Measurements from ENCODE around the gene PRDX1.
"Not testable (repeated sequence)": the region's sequence is repeated elsewhere in the genome, so short reads cannot be mapped to it uniquely, and the experiment has no call there.

The PRDX1 gene

DNA sequence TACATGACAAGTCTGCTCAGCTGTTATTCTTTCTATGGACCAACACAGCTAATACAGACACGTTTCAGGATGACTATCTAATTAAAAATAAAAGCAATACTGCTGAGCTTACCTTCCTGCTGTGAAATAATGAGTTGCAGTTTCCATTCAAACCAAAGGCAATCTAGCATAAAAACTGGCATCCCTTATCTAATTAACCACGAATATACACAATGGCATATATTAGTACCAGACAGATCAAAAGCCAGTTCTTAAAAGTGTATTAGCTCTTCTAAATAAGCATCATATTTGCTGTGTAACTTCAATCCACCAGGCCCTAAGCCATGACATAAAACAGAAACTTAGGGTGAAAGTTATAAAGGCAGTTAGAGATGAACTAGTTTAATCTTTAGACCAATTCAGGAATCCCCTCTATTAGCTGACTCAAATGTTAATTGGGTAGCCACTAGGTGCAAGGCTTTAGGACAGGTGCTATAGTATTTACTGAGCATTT, 51.3 kb downstream of the PRDX1 start:
- DNase-seq = no peak
- H3K23ac ChIP-seq (ENCODE audit: low read length) = no peak overlapping the region
- H2BK120ac ChIP-seq (ENCODE audit: insufficient read depth, low read length, poor library complexity) = no peak overlapping the region
- no peak overlapping the region for H2AFZ ChIP-seq (ENCODE audit: insufficient read depth, low read length, poor library complexity)
- H3K79me2 ChIP-seq (ENCODE audit: control insufficient read depth, insufficient read depth, low read length, poor library complexity) = no peaks in the 10 kb centered on the region
- no peak overlapping the region for H2AK5ac ChIP-seq (ENCODE audit: low read length)
- no peak overlapping the region for H3K9ac ChIP-seq (ENCODE audit: low read length)
- no peak overlapping the region for H4K8ac ChIP-seq (ENCODE audit: low read depth, low read length)
- no peak overlapping the region for H4K12ac ChIP-seq (ENCODE audit: low read depth, low read length)
- no peaks in the 10 kb centered on the region for H3K79me1 ChIP-seq (ENCODE audit: low read length)
- no peak overlapping the region for H2BK5ac ChIP-seq (ENCODE audit: low read depth, low read length, poor library complexity)
- no peak overlapping the region for H3K4me2 ChIP-seq (ENCODE audit: low read length)
- H3K4ac ChIP-seq (ENCODE audit: low read depth, low read length) = no peak overlapping the region
- no peak overlapping the region for H3K18ac ChIP-seq (ENCODE audit: low read length)
- H3K27ac ChIP-seq (ENCODE audit: low read depth, low read length) = no peak overlapping the region
- no peaks in the 10 kb centered on the region for H3K9me3 ChIP-seq (ENCODE audit: insufficient read depth, low read depth, low read length)
- no peak overlapping the region for H2BK12ac ChIP-seq (ENCODE audit: low read length)
- no peaks in the 10 kb centered on the region for H3K36me3 ChIP-seq (ENCODE audit: control insufficient read depth in 1 of 2, insufficient read depth in 2 of 2, low read length in 2 of 2)
- no peaks in the 10 kb centered on the region for H3K4me1 ChIP-seq (ENCODE audit: control insufficient read depth in 1 of 2, insufficient read depth in 2 of 2, low read length in 2 of 2)
- H3K4me3 ChIP-seq (ENCODE audit: low read depth, low read length) = no peak overlapping the region
- H4K91ac ChIP-seq (ENCODE audit: low read depth, low read length) = no peak overlapping the region
- no peaks in the 10 kb centered on the region for H3K27me3 ChIP-seq (ENCODE audit: insufficient read depth, low read length)
- H3K14ac ChIP-seq (ENCODE audit: low read length) = no peak overlapping the region
- no CpG with 5 or more reads among the region's 2 CpGs for WGBS (ENCODE audit: extremely low coverage, insufficient coverage, insufficient read length)

DNA sequence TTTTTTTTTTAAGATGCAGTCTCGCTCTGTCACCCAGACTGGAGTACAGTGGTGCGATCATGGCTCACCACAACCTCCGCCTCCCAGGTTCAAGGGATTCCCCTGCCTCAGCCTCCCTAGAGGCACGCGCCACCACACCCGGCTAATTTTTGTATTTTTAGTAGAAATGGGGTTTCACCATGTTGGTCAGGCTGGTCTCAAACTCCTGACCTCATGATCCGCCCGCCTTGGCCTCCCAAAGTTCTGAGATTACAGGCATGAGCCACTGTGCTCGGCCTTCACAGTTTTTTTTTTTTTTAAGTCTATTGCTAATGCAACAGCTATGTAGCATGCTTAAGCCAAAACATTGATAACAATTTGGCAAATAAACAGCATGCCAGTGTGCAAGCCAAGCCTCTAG, 54.3 kb downstream of the PRDX1 start:
- not testable (repeated sequence) for H4K12ac ChIP-seq (ENCODE audit: low read depth, low read length); H3K79me2 ChIP-seq (ENCODE audit: control insufficient read depth, insufficient read depth, low read length, poor library complexity); H3K27me3 ChIP-seq (ENCODE audit: insufficient read depth, low read length); H2AK5ac ChIP-seq (ENCODE audit: low read length); H3K9me3 ChIP-seq (ENCODE audit: insufficient read depth, low read depth, low read length); H2BK12ac ChIP-seq (ENCODE audit: low read length); H2BK5ac ChIP-seq (ENCODE audit: low read depth, low read length, poor library complexity); H3K79me1 ChIP-seq (ENCODE audit: low read length); H3K23ac ChIP-seq (ENCODE audit: low read length); H3K14ac ChIP-seq (ENCODE audit: low read length); H2AFZ ChIP-seq (ENCODE audit: insufficient read depth, low read length, poor library complexity); H3K4ac ChIP-seq (ENCODE audit: low read depth, low read length); H3K4me3 ChIP-seq (ENCODE audit: low read depth, low read length); H3K27ac ChIP-seq (ENCODE audit: low read depth, low read length); H3K4me2 ChIP-seq (ENCODE audit: low read length); H4K8ac ChIP-seq (ENCODE audit: low read depth, low read length); H3K18ac ChIP-seq (ENCODE audit: low read length); H3K9ac ChIP-seq (ENCODE audit: low read length); H2BK120ac ChIP-seq (ENCODE audit: insufficient read depth, low read length, poor library complexity); H3K36me3 ChIP-seq (ENCODE audit: control insufficient read depth in 1 of 2, insufficient read depth in 2 of 2, low read length in 2 of 2); H3K4me1 ChIP-seq (ENCODE audit: control insufficient read depth in 1 of 2, insufficient read depth in 2 of 2, low read length in 2 of 2); H4K91ac ChIP-seq (ENCODE audit: low read depth, low read length)
- DNase-seq = peak in 1 of 2 donors; percentile 33
- WGBS (ENCODE audit: extremely low coverage, insufficient coverage, insufficient read length) = no CpG with 5 or more reads among the region's 9 CpGs

DNA sequence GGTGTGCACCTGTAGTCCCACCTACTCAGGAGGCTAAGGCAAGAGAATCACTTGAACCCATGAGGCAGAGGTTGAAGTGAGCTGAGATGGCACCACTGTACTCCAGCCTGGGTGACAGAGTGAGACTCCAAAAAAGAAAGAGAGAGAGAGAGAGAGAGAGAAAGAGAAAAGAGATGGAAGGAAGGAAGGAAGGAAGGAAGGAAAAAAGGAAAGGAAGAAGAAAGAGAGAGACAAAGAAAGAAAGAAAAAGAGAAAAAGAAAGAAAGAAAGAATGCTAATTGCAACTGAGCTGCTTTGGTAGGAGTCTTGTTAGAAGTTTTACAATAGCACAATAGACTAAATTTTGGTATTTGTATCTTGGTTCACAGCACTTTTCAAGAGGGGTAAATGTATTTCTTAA, 56.4 kb downstream of the PRDX1 start:
- no peaks in the 10 kb centered on the region for H3K9me3 ChIP-seq (ENCODE audit: insufficient read depth, low read depth, low read length)

More for the DNA sequence above, 56.4 kb downstream of the PRDX1 start:
- H3K18ac ChIP-seq (ENCODE audit: low read length) = no peak overlapping the region
- no peak overlapping the region for H4K8ac ChIP-seq (ENCODE audit: low read depth, low read length)
- no peak overlapping the region for H4K91ac ChIP-seq (ENCODE audit: low read depth, low read length)
- no peak overlapping the region for H3K4ac ChIP-seq (ENCODE audit: low read depth, low read length)
- H3K4me3 ChIP-seq (ENCODE audit: low read depth, low read length) = no peak overlapping the region
- no peak for DNase-seq
- H3K4me2 ChIP-seq (ENCODE audit: low read length) = no peak overlapping the region
- no peaks in the 10 kb centered on the region for H3K79me2 ChIP-seq (ENCODE audit: control insufficient read depth, insufficient read depth, low read length, poor library complexity)
- no peak overlapping the region for H3K27ac ChIP-seq (ENCODE audit: low read depth, low read length)
- H3K9ac ChIP-seq (ENCODE audit: low read length) = no peak overlapping the region
- H4K12ac ChIP-seq (ENCODE audit: low read depth, low read length) = no peak overlapping the region
- no peaks in the 10 kb centered on the region for H3K79me1 ChIP-seq (ENCODE audit: low read length)
- no peak overlapping the region for H3K14ac ChIP-seq (ENCODE audit: low read length)
- H2BK12ac ChIP-seq (ENCODE audit: low read length) = no peak overlapping the region
- H2BK5ac ChIP-seq (ENCODE audit: low read depth, low read length, poor library complexity) = no peak overlapping the region
- no peak overlapping the region for H2BK120ac ChIP-seq (ENCODE audit: insufficient read depth, low read length, poor library complexity)
- H3K4me1 ChIP-seq (ENCODE audit: control insufficient read depth in 1 of 2, insufficient read depth in 2 of 2, low read length in 2 of 2) = no peaks in the 10 kb centered on the region
- no peaks in the 10 kb centered on the region for H3K36me3 ChIP-seq (ENCODE audit: control insufficient read depth in 1 of 2, insufficient read depth in 2 of 2, low read length in 2 of 2)
- no peak overlapping the region for H3K23ac ChIP-seq (ENCODE audit: low read length)
- no peaks in the 10 kb centered on the region for H3K27me3 ChIP-seq (ENCODE audit: insufficient read depth, low read length)
- H2AFZ ChIP-seq (ENCODE audit: insufficient read depth, low read length, poor library complexity) = no peak overlapping the region
- H2AK5ac ChIP-seq (ENCODE audit: low read length) = no peak overlapping the region

Data from trophoblast cell (in vitro differentiated cells and primary cell).